AG10803 (cell line): ENCODE results near the gene CLIC1.

Source experiments
- DNase-seq: peaks from one replicate; pipeline ENCODE4 v3.0.0; 2010; ENCODE audit warnings: low read depth
- H3K4me3 ChIP-seq: 2 replicates; pipeline ENCODE4 v1.5.1; 2011; ENCODE audit warnings: mild to moderate bottlenecking, low read length, control low read depth
- CTCF ChIP-seq: conservative IDR thresholded peaks from 2 replicates; pipeline ENCODE4 v1.5.1; 2011; ENCODE audit warnings: mild to moderate bottlenecking, low read length, control low read depth, inconsistent platforms

Gene CLIC1

DNA sequence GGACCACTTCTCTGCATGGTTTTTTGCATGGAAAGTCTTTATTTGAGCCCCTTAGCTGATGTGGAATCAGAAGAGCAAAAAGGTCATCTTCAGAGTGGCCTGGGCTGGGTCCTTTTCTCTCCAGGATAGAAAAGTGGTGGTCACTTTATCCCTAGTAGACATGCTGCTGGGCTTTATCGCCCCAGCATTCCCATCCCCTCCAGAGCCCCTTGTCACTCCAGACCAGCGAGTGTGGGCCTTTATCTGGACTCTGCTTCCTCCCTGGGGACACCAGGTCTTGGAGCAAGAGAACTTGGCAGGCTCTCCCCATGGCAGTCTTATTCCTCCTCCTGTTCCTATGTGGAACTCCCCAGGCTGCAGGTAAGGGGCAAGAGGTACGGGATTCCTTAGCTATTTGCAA, 29.7 kb downstream of the CLIC1 start, which contains the start of gene LY6G6F:
LY6G6F (plus strand) TSS at position 268 of the 400 bp plus-strand sequence; CDS start at position 309, 41 bp downstream.
- no peak within 1 kb of the TSS for H3K4me3 ChIP-seq
- no peak for DNase-seq
- no peak for TF ChIP-seq CTCF

DNA sequence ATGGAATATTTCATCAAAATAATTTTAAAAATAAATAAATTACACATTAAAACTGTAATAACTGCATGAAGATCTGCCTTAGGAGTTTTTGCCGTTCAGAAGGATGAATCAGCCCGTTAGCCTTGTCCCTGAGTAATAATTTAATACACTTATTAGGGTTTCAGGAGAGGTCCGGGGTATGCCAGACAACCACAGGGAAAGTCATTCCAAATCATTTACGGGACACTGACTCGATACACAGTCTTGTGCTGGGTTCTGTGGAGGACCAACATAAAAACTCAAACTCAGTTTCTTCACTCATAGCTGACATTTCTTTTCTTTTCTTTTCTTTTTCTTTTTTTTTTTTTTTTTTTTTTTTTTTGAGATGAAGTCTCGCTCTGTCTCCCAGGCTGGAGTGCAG, 30.4 kb downstream of the CLIC1 start:
- no peak for TF ChIP-seq CTCF
- DNase-seq, result no peak
- no peak overlapping the region for H3K4me3 ChIP-seq

- TF ChIP-seq CTCF, result no peak
- H3K4me3 ChIP-seq, result peak within 1 kb of the TSS; percentile 93
- DNase-seq, result peak; percentile 97
These were observed 33.3 kb downstream of the CLIC1 start, which contains the start of gene ABHD16A for GRCh38 chr6:31702819-31703716. ABHD16A (minus strand) TSS chr6:31703324; CDS start chr6:31703281, 43 bp downstream.

- no peak for TF ChIP-seq CTCF
- DNase-seq, result peak; percentile 19
- peak overlapping the region; percentile 93 for H3K4me3 ChIP-seq
These were observed 33.9 kb downstream of the CLIC1 start for GRCh38 chr6:31702405-31702818.

GRCh38 chr6:31701666-31702404, 34.5 kb downstream of the CLIC1 start:
- DNase-seq, result no peak

GRCh38 chr6:31700740-31701401, 35.5 kb downstream of the CLIC1 start:
- H3K4me3 ChIP-seq, result peak overlapping the region; percentile 15; the same call in 1 of the 2 replicates
- TF ChIP-seq CTCF, result no peak
- no peak for DNase-seq

More at GRCh38 chr6:31701666-31702404, 34.5 kb downstream of the CLIC1 start:
- H3K4me3 ChIP-seq, result peak overlapping the region; percentile 93
- TF ChIP-seq CTCF, result no peak
